Astrocyte of the cerebellum (primary cell): Measurements from ENCODE around the gene PDE11A.

ENCODE experiments used
- DNase-seq: peaks from one replicate; pipeline ENCODE4 v3.0.0-alpha.2; 2011; ENCODE audit warnings: low read depth
- H3K4me3 ChIP-seq: 2 replicates; pipeline ENCODE4 v1.5.1; 2011; ENCODE audit warnings: mild to moderate bottlenecking, low read depth, low read length, moderate library complexity
- CTCF ChIP-seq: IDR thresholded peaks from 2 replicates; pipeline ENCODE4 v1.5.1; 2012; ENCODE audit warnings: low read length, low read depth, moderate library complexity, mild to moderate bottlenecking; ENCODE audit errors: missing control alignments
- in situ Hi-C: cut with HindIII; loops from 2 replicates; pipeline ENCODE4 v1.10.0; 2017; ENCODE audit warnings: low sequenced_read_pairs

The PDE11A gene

GRCh38 chr2:177612659-177613058, 459.9 kb downstream of the PDE11A start:
- no peak for DNase-seq
- no peak for TF ChIP-seq CTCF
- in situ Hi-C loops, result loop anchor here (25.0 kb wide), 1 partner anchor 275 kb away; no protein-coding TSS in a partner anchor
- no peak overlapping the region for H3K4me3 ChIP-seq

GRCh38 chr2:177611310-177611886, 461.2 kb downstream of the PDE11A start:
- no peak overlapping the region for H3K4me3 ChIP-seq
- TF ChIP-seq CTCF, result no peak
- DNase-seq, result no peak
- in situ Hi-C loops, result loop anchor here (25.0 kb wide), 1 partner anchor 274 kb away; no protein-coding TSS in a partner anchor

- H3K4me3 ChIP-seq, result no peak overlapping the region
- DNase-seq, result no peak
- in situ Hi-C loops, result loop anchor here (25.0 kb wide), 1 partner anchor 274 kb away; no protein-coding TSS in a partner anchor
- no peak for TF ChIP-seq CTCF
Measured at GRCh38 chr2:177610813-177611212, 461.8 kb downstream of the PDE11A start.

GRCh38 chr2:177606636-177607035, 465.9 kb downstream of the PDE11A start:
- in situ Hi-C loops, result loop anchor here (25.0 kb wide), 1 partner anchor 269 kb away; no protein-coding TSS in a partner anchor
- no peak overlapping the region for H3K4me3 ChIP-seq
- no peak for DNase-seq
- no peak for TF ChIP-seq CTCF

GRCh38 chr2:177604271-177605065, 468.1 kb downstream of the PDE11A start:
- H3K4me3 ChIP-seq, result no peak overlapping the region
- in situ Hi-C loops, result loop anchor here (25.0 kb wide), 1 partner anchor 267 kb away; no protein-coding TSS in a partner anchor
- peak; percentile 56 for DNase-seq
- TF ChIP-seq CTCF, result peak; percentile 73

GRCh38 chr2:177603768-177604167, 468.8 kb downstream of the PDE11A start:
- in situ Hi-C loops, result loop anchor here (25.0 kb wide), 1 partner anchor 266 kb away; no protein-coding TSS in a partner anchor
- no peak overlapping the region for H3K4me3 ChIP-seq
- TF ChIP-seq CTCF, result no peak
- DNase-seq, result no peak
